Testis (tissue), 3 donors: ENCODE measurements around the gene PGRMC2. TPM values are rescaled to one million over a fixed set of nuclear protein-coding genes. Genes with fewer than 3 reads are reported as not detected.
"Not testable (repeated sequence)": the region's sequence is repeated elsewhere in the genome, so short reads cannot be mapped to it uniquely, and the experiment has no call there.

Source experiments
- DNase-seq: peaks from one replicate; pipeline ENCODE4 v3.0.0-alpha.2; 2019
- H3K27ac ChIP-seq, 2 donors: fragments of 200-600 bp; sonication (generic); one replicate each; pipeline ENCODE4 v1.5.1; 2019
- H3K27me3 ChIP-seq: fragments of 200-600 bp; sonication (generic); one replicate; pipeline ENCODE4 v1.5.1; 2019
- H3K36me3 ChIP-seq: fragments of 200-600 bp; sonication (generic); one replicate; pipeline ENCODE4 v1.5.1; 2017; ENCODE audit warnings: low read depth; ENCODE audit errors: missing control alignments
- H3K4me1 ChIP-seq: fragments of 200-600 bp; sonication (generic); one replicate; pipeline ENCODE4 v1.5.1; 2019
- H3K4me3 ChIP-seq, 2 donors: fragments of 200-600 bp; sonication (generic); one replicate each; pipeline ENCODE4 v1.5.1; 2017 to 2019
- H3K9me3 ChIP-seq: fragments of 200-600 bp; sonication (generic); one replicate; pipeline ENCODE4 v1.5.1; 2017
- POLR2A ChIP-seq: fragments of 450-650 bp; IDR thresholded peaks from one replicate; pipeline ENCODE4 v1.6.1; 2017; ENCODE audit warnings: antibody characterized with exemption, mild to moderate bottlenecking, moderate library complexity
- WGBS, 2 donors: methylation state at CpG; one replicate each; pipeline ENCODE4 v1.1.5; 2018; 5-methylcytosine and 5-hydroxymethylcytosine counted together
- intact Hi-C: fragments of 100-400 bp; cut with DNase I; formaldehyde crosslinking; loops from one replicate; pipeline ENCODE4 v1.15.1; 2023; ENCODE audit warnings: low total_unique reads
- polyA plus RNA-seq: library from polyadenylated mRNA; stranded (reverse); fragments of 350-450 nt; fragmentation: Illumina TruSeq; extraction: RNeasy Lipid Tissue Mini Kit (QIAGEN cat#74804); gene quantifications from one replicate; pipeline ENCODE4 v1.2.3, GENCODE V29; 2014; ENCODE audit warnings: low read depth, low replicate concordance; ENCODE audit not compliant: insufficient read depth
- total RNA-seq, 2 donors: library from RNA; depleted of rRNA; stranded (reverse); fragments of >200 nt; gene quantifications; one replicate each; pipeline ENCODE4 v1.2.3, GENCODE V29; 2016
- TF ChIP-seq, protein P1 (sequence below), 3 experiments: fragments of 450-650 bp in 2 of 3; fragments of 200-600 bp in 1 of 3; sonication (generic) in 1 of 3; IDR thresholded peaks; one replicate each; pipeline ENCODE4 v1.5.1; 2016 to 2019; ENCODE audit warnings: antibody characterized with exemption in 3 of 3, mild to moderate bottlenecking in 2 of 3, moderate library complexity in 1 of 3

PGRMC2 gene
- total and polyA plus RNA-seq, 3 donors from 2014 or later = 32.3 to 85.3 (median 41.2) TPM

DNA sequence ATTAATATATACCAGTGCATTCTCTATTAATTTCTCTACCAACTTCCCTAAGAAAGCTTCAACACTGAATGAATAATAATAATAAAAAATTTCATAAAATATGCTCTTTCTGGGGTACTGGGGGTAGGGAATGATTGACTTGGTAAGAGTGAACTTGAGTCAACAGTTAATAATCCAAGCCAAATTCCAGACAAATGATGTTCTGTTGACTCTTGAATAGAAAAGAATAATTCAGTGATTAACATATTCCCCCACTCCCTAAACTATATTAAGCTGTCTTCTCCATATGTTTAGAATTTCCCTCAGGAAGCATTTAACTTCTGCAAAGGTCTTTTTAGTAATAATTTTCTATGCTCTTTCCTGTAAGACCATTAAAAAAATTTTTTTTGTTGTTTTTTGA, 12.3 kb downstream of the PGRMC2 start:
- H3K4me3 ChIP-seq = no peak overlapping the region
- DNase-seq = no peak
- TF ChIP-seq POLR2A = no peak
- TF ChIP-seq, protein P1, sequence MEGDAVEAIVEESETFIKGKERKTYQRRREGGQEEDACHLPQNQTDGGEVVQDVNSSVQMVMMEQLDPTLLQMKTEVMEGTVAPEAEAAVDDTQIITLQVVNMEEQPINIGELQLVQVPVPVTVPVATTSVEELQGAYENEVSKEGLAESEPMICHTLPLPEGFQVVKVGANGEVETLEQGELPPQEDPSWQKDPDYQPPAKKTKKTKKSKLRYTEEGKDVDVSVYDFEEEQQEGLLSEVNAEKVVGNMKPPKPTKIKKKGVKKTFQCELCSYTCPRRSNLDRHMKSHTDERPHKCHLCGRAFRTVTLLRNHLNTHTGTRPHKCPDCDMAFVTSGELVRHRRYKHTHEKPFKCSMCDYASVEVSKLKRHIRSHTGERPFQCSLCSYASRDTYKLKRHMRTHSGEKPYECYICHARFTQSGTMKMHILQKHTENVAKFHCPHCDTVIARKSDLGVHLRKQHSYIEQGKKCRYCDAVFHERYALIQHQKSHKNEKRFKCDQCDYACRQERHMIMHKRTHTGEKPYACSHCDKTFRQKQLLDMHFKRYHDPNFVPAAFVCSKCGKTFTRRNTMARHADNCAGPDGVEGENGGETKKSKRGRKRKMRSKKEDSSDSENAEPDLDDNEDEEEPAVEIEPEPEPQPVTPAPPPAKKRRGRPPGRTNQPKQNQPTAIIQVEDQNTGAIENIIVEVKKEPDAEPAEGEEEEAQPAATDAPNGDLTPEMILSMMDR (IDR thresholded peaks at IDR 0.05) = no peak
- H3K27me3 ChIP-seq = no peaks in the 10 kb centered on the region
- H3K36me3 ChIP-seq = no peaks in the 10 kb centered on the region
- intact Hi-C loops = no loop called here
- no peak overlapping the region for H3K27ac ChIP-seq
- H3K4me1 ChIP-seq = no peaks in the 10 kb centered on the region
- no peaks in the 10 kb centered on the region for H3K9me3 ChIP-seq

GRCh38 chr4:128271551-128271950, 16.1 kb downstream of the PGRMC2 start:
- DNase-seq = no peak
- Histone ChIP-seq H3K9me3 (no peaks in the 10 kb centered on the region), H3K36me3 (no peaks in the 10 kb centered on the region), H3K4me3 (no peak overlapping the region), H3K27me3 (no peaks in the 10 kb centered on the region), H3K27ac (no peak overlapping the region), H3K4me1 (no peaks in the 10 kb centered on the region)
- 79 to 81% methylated on average over 1 of the region's 1 CpG for WGBS, 2 donors
- TF ChIP-seq, protein P1 (IDR thresholded peaks at IDR 0.05) = no peak
- TF ChIP-seq POLR2A = no peak
- intact Hi-C loops = no loop called here

- no peak overlapping the region for H3K27ac ChIP-seq
- no peaks in the 10 kb centered on the region for H3K4me1 ChIP-seq
- WGBS, 2 donors = 84 to 88% methylated on average over 5 of the region's 5 CpGs
- no peaks in the 10 kb centered on the region for H3K27me3 ChIP-seq
- TF ChIP-seq, protein P1 (IDR thresholded peaks at IDR 0.05) = no peak
- TF ChIP-seq POLR2A = no peak
- no peak for DNase-seq
- intact Hi-C loops = no loop called here
- no peaks in the 10 kb centered on the region for H3K9me3 ChIP-seq
- H3K36me3 ChIP-seq = no peaks in the 10 kb centered on the region
- no peak overlapping the region for H3K4me3 ChIP-seq
Measured at GRCh38 chr4:128268970-128269369, 18.6 kb downstream of the PGRMC2 start.

- no peak overlapping the region for H3K4me3 ChIP-seq
- H3K9me3 ChIP-seq = no peaks in the 10 kb centered on the region
- no peak for TF ChIP-seq POLR2A
- TF ChIP-seq, protein P1 (IDR thresholded peaks at IDR 0.05) = no peak
- DNase-seq = no peak
- WGBS, 2 donors = 56 to 57% methylated on average over 2 of the region's 2 CpGs
- H3K27ac ChIP-seq = no peak overlapping the region
- no peaks in the 10 kb centered on the region for H3K36me3 ChIP-seq
- H3K27me3 ChIP-seq = no peaks in the 10 kb centered on the region
- intact Hi-C loops = no loop called here
- H3K4me1 ChIP-seq = no peaks in the 10 kb centered on the region
Measured at GRCh38 chr4:128267745-128268144, 19.9 kb downstream of the PGRMC2 start.

- 63 to 83% methylated on average over 3 of the region's 3 CpGs for WGBS, 2 donors
- H3K27me3 ChIP-seq, H3K36me3 ChIP-seq, H3K4me3 ChIP-seq, DNase-seq, H3K4me1 ChIP-seq, H3K27ac ChIP-seq, intact Hi-C loops, H3K9me3 ChIP-seq: not testable (repeated sequence)
Measured at GRCh38 chr4:128267171-128267570, 20.4 kb downstream of the PGRMC2 start.

- H3K4me1 ChIP-seq, H3K27ac ChIP-seq, H3K27me3 ChIP-seq, H3K9me3 ChIP-seq, H3K36me3 ChIP-seq, intact Hi-C loops, DNase-seq, H3K4me3 ChIP-seq: not testable (repeated sequence)
- WGBS, 2 donors = 54 to 66% methylated on average over 3 of the region's 3 CpGs
Measured at GRCh38 chr4:128265550-128265949, 22.1 kb downstream of the PGRMC2 start.

DNA sequence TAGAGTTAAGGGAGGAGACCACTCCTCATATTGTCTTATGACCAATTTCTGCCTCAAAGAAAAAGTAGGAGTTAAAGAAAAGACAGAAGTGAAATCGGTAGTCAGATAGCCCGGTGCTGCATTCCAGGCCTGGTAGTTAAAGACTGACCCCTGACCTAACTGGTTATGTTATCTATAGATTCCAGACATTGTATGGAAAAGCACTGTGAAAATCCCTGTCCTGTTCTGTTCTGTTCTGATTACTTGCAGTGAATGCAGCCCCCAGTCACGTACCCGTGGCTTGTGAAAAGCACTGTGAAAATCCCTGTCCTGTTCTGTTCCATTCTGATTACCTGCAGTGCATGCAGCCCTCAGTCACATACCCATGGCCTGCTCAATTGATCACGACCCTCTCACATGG, 27.7 kb downstream of the PGRMC2 start:
- WGBS, 2 donors = 62 to 72% methylated on average over 5 of the region's 5 CpGs
- intact Hi-C loops, H3K27me3 ChIP-seq, H3K4me3 ChIP-seq, H3K36me3 ChIP-seq, DNase-seq, H3K27ac ChIP-seq, H3K9me3 ChIP-seq, H3K4me1 ChIP-seq: not testable (repeated sequence)

GRCh38 chr4:128258166-128258565, 29.4 kb downstream of the PGRMC2 start:
- intact Hi-C loops, H3K4me1 ChIP-seq, H3K27me3 ChIP-seq, H3K36me3 ChIP-seq, DNase-seq, H3K9me3 ChIP-seq, H3K27ac ChIP-seq, H3K4me3 ChIP-seq: not testable (repeated sequence)
- WGBS, 2 donors = 81 to 88% methylated on average over 4 of the region's 4 CpGs
